K562 (cell line): ENCODE measurements around the gene ZNF521. TPM values are rescaled to one million over a fixed set of nuclear protein-coding genes. Genes with fewer than 3 reads are reported as not detected.

Source experiments
- ATAC-seq: fragments of 200-7000 bp; cut with Tn5 transposase; 3 replicates; pipeline ENCODE4 v1.9.1; 2020; ENCODE audit warnings: moderate library complexity
- BruUV-seq: library from RNA; stranded (reverse); fragments of 400-500 nt; replicated peaks from 2 replicates; lab custom pipeline; 2021; lab: Mats Ljungman, UMichigan
- CTCF ChIA-PET: fragments of 300-600 bp; formaldehyde crosslinking; extraction: SDS; loops from one replicate; lab custom pipeline; 2021; ENCODE audit warnings: low intra/inter-chr PET ratio; lab: Yijun Ruan, JAX
- POLR2A ChIA-PET: fragments of 300-600, 350-650 bp; sonication (Branson Sonifier 250); formaldehyde crosslinking; extraction: SDS; loops from one replicate; lab custom pipeline; 2021; ENCODE audit warnings: antibody characterized with exemption, inconsistent platforms; lab: Yijun Ruan, JAX
- DNase-seq, 4 experiments: peaks; one replicate each; pipeline versions ENCODE4 v3.0.0 to v3.0.0-alpha.2; 2011 to 2018; ENCODE audit warnings: low spot score in 3 of 4, mixed read lengths in 3 of 4; ENCODE audit errors: extremely low read depth in 1 of 4
- FAIRE-seq: peaks from 2 replicates; lab custom pipeline; 2011; peaks lifted over from hg19 to GRCh38; lab: Jason Lieb, UNC
- H2AFZ ChIP-seq: 2 replicates; pipeline ENCODE4 v1.6.0; 2011; ENCODE audit warnings: low read depth, low read length, control low read depth, inconsistent platforms
- H3K27ac ChIP-seq: fragments of 200-600 bp; 3 replicates; pipeline ENCODE4 v1.8.0; 2011; ENCODE audit warnings: low read depth, mild to moderate bottlenecking, control low read depth, inconsistent platforms, low read length, moderate library complexity, mixed read lengths; ENCODE audit errors: extremely low read depth
- H3K27me3 ChIP-seq, 2 experiments: fragments of 300-600 bp in 1 of 2; 2 replicates in 1 of 2; 3 replicates in 1 of 2; pipeline versions ENCODE4 v1.6.0 to v1.8.0; 2011; ENCODE audit warnings: inconsistent platforms in 2 of 2, low read length in 2 of 2, mild to moderate bottlenecking in 1 of 2, mixed read lengths in 1 of 2, moderate library complexity in 1 of 2; ENCODE audit not compliant: control insufficient read depth in 2 of 2, insufficient read depth in 2 of 2
- H3K36me3 ChIP-seq: fragments of 300-600 bp; 3 replicates; pipeline ENCODE4 v1.8.0; 2011; ENCODE audit warnings: mild to moderate bottlenecking, low read length, inconsistent platforms; ENCODE audit not compliant: control insufficient read depth, insufficient read depth
- H3K4me1 ChIP-seq, 2 experiments: fragments of 200-600 bp in 1 of 2; replicated peaks in 1 of 2; 2 replicates in 1 of 2; 3 replicates in 1 of 2; pipeline versions ENCODE4 v1.5.1 to v1.8.0; 2011; ENCODE audit warnings: inconsistent platforms in 2 of 2, low read length in 2 of 2, mild to moderate bottlenecking in 1 of 2, mixed read lengths in 1 of 2, moderate library complexity in 1 of 2; ENCODE audit not compliant: control insufficient read depth in 2 of 2, insufficient read depth in 2 of 2
- H3K4me2 ChIP-seq: 2 replicates; pipeline ENCODE4 v1.6.1; 2011; ENCODE audit warnings: low read length, control low read depth, inconsistent platforms, mixed read lengths; ENCODE audit not compliant: insufficient read depth
- H3K4me3 ChIP-seq: fragments of 200-600 bp; sonication (generic), shearing (Covaris generic); 2 replicates; pipeline ENCODE4 v1.5.1; 2016; ENCODE audit warnings: control low read depth, inconsistent platforms
- H3K79me2 ChIP-seq: fragments of 200-600 bp; 3 replicates; pipeline ENCODE4 v1.8.0; 2011; ENCODE audit warnings: low read length, inconsistent platforms; ENCODE audit not compliant: control insufficient read depth, insufficient read depth
- H3K9ac ChIP-seq, 2 experiments: 2 replicates each; pipeline versions ENCODE4 v1.6.0 to v1.6.1; 2011; ENCODE audit warnings: low read depth in 2 of 2, low read length in 2 of 2, control low read depth in 1 of 2, inconsistent platforms in 1 of 2, mild to moderate bottlenecking in 1 of 2, mixed read lengths in 1 of 2; ENCODE audit not compliant: insufficient read depth in 1 of 2
- H3K9me1 ChIP-seq: one replicate; pipeline ENCODE4 v1.6.0; 2011; ENCODE audit warnings: inconsistent platforms, mild to moderate bottlenecking, low read length, moderate library complexity; ENCODE audit not compliant: control insufficient read depth, insufficient read depth
- H3K9me3 ChIP-seq: replicated peaks from 2 replicates; pipeline ENCODE4 v1.5.1; 2011; ENCODE audit warnings: low read depth, low read length, inconsistent platforms; ENCODE audit not compliant: control insufficient read depth, insufficient read depth
- H4K20me1 ChIP-seq: replicated peaks from 2 replicates; pipeline ENCODE4 v1.6.1; 2011; ENCODE audit warnings: low read length, inconsistent platforms, mixed read lengths; ENCODE audit not compliant: control insufficient read depth, insufficient read depth
- CSDE1 ChIP-seq, 2 experiments: fragments of 450-650 bp; IDR thresholded peaks; 2 replicates each; pipeline ENCODE4 v1.6.1; 2016; ENCODE audit warnings: mild to moderate bottlenecking in 1 of 2
- HDAC1 ChIP-seq, 2 experiments: fragments of 450-650 bp; IDR thresholded peaks; 2 replicates each; pipeline ENCODE4 v1.6.1; 2016 to 2017; ENCODE audit warnings: inconsistent platforms in 1 of 2, mild to moderate bottlenecking in 1 of 2, moderate library complexity in 1 of 2
- L3MBTL2 ChIP-seq: fragments of 450-650 bp; IDR thresholded peaks from 2 replicates; pipeline ENCODE4 v1.6.1; 2016; ENCODE audit warnings: mild to moderate bottlenecking, moderate library complexity
- NFIC ChIP-seq: fragments of 450-650 bp; IDR thresholded peaks from 2 replicates; pipeline ENCODE4 v1.6.1; 2017; ENCODE audit warnings: mild to moderate bottlenecking, inconsistent platforms
- RHOXF2B ChIP-seq: fragments of 250-450 bp; sonication (Bioruptor Pico); conservative IDR thresholded peaks from 2 replicates; pipeline ENCODE4 v1.5.1; 2021
- SMARCE1 ChIP-seq: fragments of 450-650 bp; IDR thresholded peaks from 2 replicates; pipeline ENCODE4 v1.7.1; 2016; ENCODE audit warnings: mild to moderate bottlenecking
- ZBTB7A ChIP-seq: IDR thresholded peaks from 2 replicates; pipeline ENCODE4 v1.6.1; 2011; ENCODE audit warnings: low read depth, mild to moderate bottlenecking, low read length, moderate library complexity, borderline replicate concordance; ENCODE audit not compliant: control insufficient read depth
- ZNF146 ChIP-seq: IDR thresholded peaks from one replicate; pipeline ENCODE4 v1.6.1; 2018; ENCODE audit warnings: missing compliant biosample characterization; ENCODE audit not compliant: unreplicated experiment
- ZNF589 ChIP-seq: fragments of 200-800 bp; sonication (Bioruptor generic); IDR thresholded peaks from 2 replicates; pipeline ENCODE4 v1.6.1; 2016; ENCODE audit warnings: low read depth, missing genetic modification characterization, missing compliant biosample characterization
- WGBS: fragments of 100-300 bp; shearing (Covaris generic); methylation state at CpG from one replicate; pipeline ENCODE4 v1.1.6; 2016; ENCODE audit warnings: low coverage, mixed read lengths; ENCODE audit not compliant: insufficient coverage; ENCODE audit errors: missing lambda C conversion rate; 5-methylcytosine and 5-hydroxymethylcytosine counted together
- in situ Hi-C: fragments of 300-500 bp; cut with MboI; formaldehyde crosslinking; loops from 4 replicates; pipeline ENCODE4 v1.15.0; 2018; ENCODE audit warnings: inconsistent platforms, mixed read lengths
- intact Hi-C: fragments of 100-400 bp; cut with micrococcal nuclease; formaldehyde crosslinking; loops from 2 replicates; pipeline ENCODE4 v1.14.2; 2022
- polyA plus RNA-seq, 8 experiments: library from polyadenylated mRNA; depleted of rRNA in 4 of 8; stranded (reverse) in 5 of 8; unstranded in 3 of 8; fragments of >200 nt; fragmentation: Nextera tagmentation in 2 of 8; fragmentation: Illumina TruSeq in 1 of 8; extraction: Ambion mirVana in 2 of 8; extraction: Trizol in 1 of 8; gene quantifications; 2 replicates each; pipeline versions ENCODE4 v1.2.1 to v1.2.3, GENCODE V29; 2011 to 2014; ENCODE audit warnings: inconsistent platforms in 1 of 8, missing spikeins in 1 of 8
- total RNA-seq, 7 experiments: library from RNA; depleted of rRNA in 6 of 7; stranded (reverse); fragments of >200 nt in 6 of 7; fragmentation: Illumina TruSeq in 2 of 7; extraction: Trizol in 2 of 7; gene quantifications; 2 replicates each; pipeline versions ENCODE4 v1.2.1 to v1.2.3, GENCODE V29; 2011 to 2021; ENCODE audit warnings: low replicate concordance in 1 of 7
- TF ChIP-seq, protein P1 (sequence below): IDR thresholded peaks from 2 replicates; pipeline ENCODE4 v1.6.1; 2012; ENCODE audit warnings: low read depth, low read length, improper control_type of control experiment, borderline replicate concordance
- TF ChIP-seq, protein P2 (sequence below): sonication (generic); formaldehyde crosslinking; IDR thresholded peaks from 2 replicates; pipeline ENCODE4 v1.4.0; 2020; ENCODE audit warnings: mild to moderate bottlenecking, missing genetic modification reagents

ZNF521 gene
- total and polyA plus RNA-seq, 9 of the 15 experiments (the other 6 are each of a cell fraction or from before 2014, with no cell fraction given) = 1.2 to 5.8 (median 1.6) TPM

DNA sequence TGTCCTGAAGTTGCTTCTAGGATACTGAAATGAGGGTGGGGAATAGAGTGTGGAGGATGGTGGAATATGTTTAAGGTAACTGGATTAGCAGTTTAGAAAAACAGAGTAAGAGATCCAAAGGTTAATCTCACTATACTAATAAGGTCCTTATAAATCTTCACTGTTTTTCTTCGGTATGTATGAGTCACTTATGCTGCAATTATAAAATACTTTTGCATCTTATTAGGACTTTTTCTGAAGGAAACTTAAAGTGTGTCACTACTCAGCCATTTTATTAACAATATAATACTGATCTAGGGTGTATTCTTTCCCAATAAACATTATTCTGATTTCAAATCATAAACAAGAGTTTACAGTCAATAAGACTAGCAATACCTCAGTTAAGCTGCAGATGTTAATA is 182.3 kb downstream of the ZNF521 start:
- Histone ChIP-seq H3K9me3 (no peaks in the 10 kb centered on the region), H3K79me2 (no peaks in the 10 kb centered on the region), H3K9ac (no peak overlapping the region), H3K4me3 (no peak overlapping the region), H3K9me1 (no peaks in the 10 kb centered on the region), H3K27ac (no peak overlapping the region), H3K27me3 (no peaks in the 10 kb centered on the region), H2AFZ (no peak overlapping the region), H3K36me3 (no peaks in the 10 kb centered on the region), H4K20me1 (no peaks in the 10 kb centered on the region), H3K4me1 (no peaks in the 10 kb centered on the region), H3K4me2 (no peak overlapping the region)
- no peak for DNase-seq
- ChIA-PET POLR2A (no interaction called here), CTCF (interaction anchor here (0.7 kb wide), 1 partner anchor 357 kb away, joined by 5 read pairs; no protein-coding TSS in a partner anchor)
- no peak for TF ChIP-seq ZNF589 (CRISPR knock-in tag)
- TF ChIP-seq ZNF146 (CRISPR knock-in tag) = no peak
- TF ChIP-seq HDAC1 (IDR thresholded peaks at IDR 0.05) = no peak
- TF ChIP-seq RHOXF2B (CRISPR knock-in tag) = no peak
- no peak for TF ChIP-seq NFIC
- FAIRE-seq = no peak
- ATAC-seq = no peak
- in situ Hi-C loops = no loop called here
- WGBS = 3% methylated on average over 1 of the region's 1 CpG
- intact Hi-C loops = no loop called here
- no TSS peak for BruUV-seq

DNA sequence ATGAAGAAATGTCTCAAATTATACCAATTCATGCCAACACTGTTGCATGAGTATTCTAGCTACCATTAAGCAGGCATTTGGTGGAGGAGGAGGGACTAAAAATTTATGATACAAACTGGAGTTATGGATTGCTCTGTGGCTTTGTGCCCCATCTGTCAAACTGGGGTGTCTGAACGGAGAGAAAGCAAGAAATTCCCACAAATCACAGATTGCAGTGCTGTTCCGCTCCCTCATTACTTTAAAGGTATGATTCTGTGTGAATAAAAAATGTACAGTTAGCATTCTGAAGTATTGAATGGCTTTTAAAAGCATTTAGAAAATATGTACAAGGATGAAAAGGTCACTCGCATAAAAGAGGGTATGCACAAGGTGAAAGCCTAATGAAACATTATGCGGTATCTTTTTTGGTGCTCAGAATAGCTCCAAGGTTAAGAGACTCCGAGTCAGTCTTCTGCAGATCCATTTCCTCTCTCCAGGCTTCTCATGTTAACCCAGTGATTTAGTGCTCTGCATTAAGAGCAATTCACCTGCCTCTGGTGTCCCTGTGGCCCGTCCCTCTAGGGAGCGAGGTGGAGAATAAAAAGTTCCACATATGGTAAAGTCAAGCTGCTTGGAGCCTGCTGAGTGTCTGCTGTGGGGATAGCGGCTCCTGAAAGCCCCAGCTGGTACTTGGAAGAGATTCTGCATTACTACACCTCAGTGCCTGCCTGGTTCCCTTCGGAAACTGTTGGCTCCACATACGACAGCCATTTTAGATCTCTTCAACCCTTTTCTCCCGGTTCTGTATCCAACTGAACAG is 184.2 kb downstream of the ZNF521 start:
- Histone ChIP-seq H3K4me3 (no peak overlapping the region), H4K20me1 (no peaks in the 10 kb centered on the region), H3K4me1 (no peaks in the 10 kb centered on the region), H3K36me3 (no peaks in the 10 kb centered on the region), H3K4me2 (no peak overlapping the region), H3K9ac (no peak overlapping the region), H3K9me1 (no peaks in the 10 kb centered on the region), H2AFZ (no peak overlapping the region), H3K27ac (no peak overlapping the region), H3K27me3 (no peaks in the 10 kb centered on the region), H3K9me3 (no peaks in the 10 kb centered on the region), H3K79me2 (no peaks in the 10 kb centered on the region)
- 3% methylated on average over 11 of the region's 11 CpGs for WGBS
- ChIA-PET CTCF (no interaction called here), POLR2A (interaction anchor here (0.6 kb wide), 1 partner anchor 1907 kb away, joined by 3 read pairs; no protein-coding TSS in a partner anchor)
- ATAC-seq (no peak), DNase-seq (no peak), FAIRE-seq (no peak)
- intact Hi-C loops = no loop called here
- BruUV-seq = no TSS peak
- in situ Hi-C loops = no loop called here
- TF ChIP-seq L3MBTL2 (no peak), CSDE1 (IDR thresholded peaks at IDR 0.05) (no peak), SMARCE1 (no peak), ZBTB7A (no peak)
- TF ChIP-seq, protein P1, sequence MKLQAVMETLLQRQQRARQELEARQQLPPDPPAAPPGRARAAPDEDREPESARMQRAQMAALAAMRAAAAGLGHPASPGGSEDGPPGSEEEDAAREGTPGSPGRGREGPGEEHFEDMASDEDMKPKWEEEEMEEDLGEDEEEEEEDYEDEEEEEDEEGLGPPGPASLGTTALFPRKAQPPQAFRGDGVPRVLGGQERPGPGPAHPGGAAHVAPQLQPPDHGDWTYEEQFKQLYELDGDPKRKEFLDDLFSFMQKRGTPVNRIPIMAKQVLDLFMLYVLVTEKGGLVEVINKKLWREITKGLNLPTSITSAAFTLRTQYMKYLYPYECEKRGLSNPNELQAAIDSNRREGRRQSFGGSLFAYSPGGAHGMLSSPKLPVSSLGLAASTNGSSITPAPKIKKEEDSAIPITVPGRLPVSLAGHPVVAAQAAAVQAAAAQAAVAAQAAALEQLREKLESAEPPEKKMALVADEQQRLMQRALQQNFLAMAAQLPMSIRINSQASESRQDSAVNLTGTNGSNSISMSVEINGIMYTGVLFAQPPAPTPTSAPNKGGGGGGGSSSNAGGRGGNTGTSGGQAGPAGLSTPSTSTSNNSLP = no peak
- TF ChIP-seq, protein P2, sequence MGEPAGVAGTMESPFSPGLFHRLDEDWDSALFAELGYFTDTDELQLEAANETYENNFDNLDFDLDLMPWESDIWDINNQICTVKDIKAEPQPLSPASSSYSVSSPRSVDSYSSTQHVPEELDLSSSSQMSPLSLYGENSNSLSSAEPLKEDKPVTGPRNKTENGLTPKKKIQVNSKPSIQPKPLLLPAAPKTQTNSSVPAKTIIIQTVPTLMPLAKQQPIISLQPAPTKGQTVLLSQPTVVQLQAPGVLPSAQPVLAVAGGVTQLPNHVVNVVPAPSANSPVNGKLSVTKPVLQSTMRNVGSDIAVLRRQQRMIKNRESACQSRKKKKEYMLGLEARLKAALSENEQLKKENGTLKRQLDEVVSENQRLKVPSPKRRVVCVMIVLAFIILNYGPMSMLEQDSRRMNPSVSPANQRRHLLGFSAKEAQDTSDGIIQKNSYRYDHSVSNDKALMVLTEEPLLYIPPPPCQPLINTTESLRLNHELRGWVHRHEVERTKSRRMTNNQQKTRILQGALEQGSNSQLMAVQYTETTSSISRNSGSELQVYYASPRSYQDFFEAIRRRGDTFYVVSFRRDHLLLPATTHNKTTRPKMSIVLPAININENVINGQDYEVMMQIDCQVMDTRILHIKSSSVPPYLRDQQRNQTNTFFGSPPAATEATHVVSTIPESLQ (CRISPR knock-in tag) = no peak
